Measurements from ENCODE around the gene CHAT. TPM values are rescaled to one million over a fixed set of nuclear protein-coding genes. Genes with fewer than 3 reads are reported as not detected.

CHAT gene
- total RNA-seq, 2 experiments from 2014 or later, result not detected

DNA sequence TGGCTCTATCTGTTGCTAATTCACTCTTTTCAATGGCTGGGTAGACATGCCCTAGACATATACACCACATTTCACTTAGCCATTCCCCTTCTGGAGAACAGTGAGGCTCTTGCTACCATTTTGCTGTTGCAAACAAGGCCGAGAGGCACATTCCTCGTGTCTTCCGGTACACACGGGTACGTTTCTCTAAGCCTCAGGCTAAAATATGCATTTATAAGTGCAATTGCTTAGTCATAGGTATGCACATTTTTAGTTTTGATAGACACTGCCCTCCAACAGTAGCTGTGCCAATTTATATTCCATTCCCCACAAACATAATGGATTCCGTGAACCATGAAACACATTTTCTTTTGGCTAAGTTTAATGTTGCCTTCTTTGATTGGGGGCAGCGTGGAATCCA is 13.2 kb downstream of the CHAT start:
- CTCF ChIA-PET, result no interaction called here
- H3K27ac Mint-ChIP-seq, result no peak overlapping the region
- H3K4me1 Mint-ChIP-seq (ENCODE audit: low read depth), result no peaks in the 10 kb centered on the region
- no peak overlapping the region for H3K4me3 Mint-ChIP-seq
- DNase-seq (no peak), ATAC-seq (no peak)
- H3K36me3 Mint-ChIP-seq (ENCODE audit: low read depth), result no peaks in the 10 kb centered on the region
- POLR2A ChIA-PET, result no interaction called here
- no peaks in the 10 kb centered on the region for H3K9me3 Mint-ChIP-seq (ENCODE audit: insufficient read depth)
- no peaks in the 10 kb centered on the region for H3K27me3 Mint-ChIP-seq (ENCODE audit: low read depth)

GRCh38 chr10:49627644-49628247 is 13.9 kb downstream of the CHAT start:
- ChIA-PET CTCF (no interaction called here), POLR2A (no interaction called here)
- ATAC-seq (no peak), DNase-seq (no peak)
- H3K27me3 Mint-ChIP-seq (ENCODE audit: low read depth), result no peaks in the 10 kb centered on the region
- H3K9me3 Mint-ChIP-seq (ENCODE audit: insufficient read depth), result no peaks in the 10 kb centered on the region
- H3K36me3 Mint-ChIP-seq (ENCODE audit: low read depth), result no peaks in the 10 kb centered on the region
- H3K4me3 Mint-ChIP-seq, result no peak overlapping the region
- no peak overlapping the region for H3K27ac Mint-ChIP-seq
- no peaks in the 10 kb centered on the region for H3K4me1 Mint-ChIP-seq (ENCODE audit: low read depth)

DNA sequence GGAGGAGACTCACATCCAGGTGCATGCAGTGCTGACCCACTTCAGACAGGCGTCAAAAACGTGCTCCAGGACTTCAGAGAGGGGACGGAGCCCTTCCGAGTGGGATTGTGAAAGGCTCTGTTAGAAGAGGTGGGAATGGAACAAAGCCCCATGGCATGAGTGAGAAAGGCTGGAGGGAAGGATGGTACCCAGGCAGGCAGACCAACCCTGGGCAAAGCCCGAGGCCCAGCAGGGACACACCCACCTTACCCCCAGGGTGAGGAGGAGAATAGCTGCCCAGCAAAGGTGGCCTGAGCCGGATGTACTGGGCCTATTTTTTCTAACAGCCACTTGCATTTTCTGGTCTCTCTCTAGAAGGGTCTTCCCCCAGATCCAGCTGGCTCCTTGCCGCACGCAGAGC is 14.8 kb downstream of the CHAT start:
- ChIA-PET CTCF (no interaction called here), POLR2A (no interaction called here)
- Mint-ChIP-seq H3K27me3 (ENCODE audit: low read depth) (no peaks in the 10 kb centered on the region), H3K4me1 (ENCODE audit: low read depth) (no peaks in the 10 kb centered on the region), H3K4me3 (no peak overlapping the region), H3K27ac (no peak overlapping the region), H3K9me3 (ENCODE audit: insufficient read depth) (no peaks in the 10 kb centered on the region), H3K36me3 (ENCODE audit: low read depth) (no peaks in the 10 kb centered on the region)
- ATAC-seq (no peak), DNase-seq (no peak)

DNA sequence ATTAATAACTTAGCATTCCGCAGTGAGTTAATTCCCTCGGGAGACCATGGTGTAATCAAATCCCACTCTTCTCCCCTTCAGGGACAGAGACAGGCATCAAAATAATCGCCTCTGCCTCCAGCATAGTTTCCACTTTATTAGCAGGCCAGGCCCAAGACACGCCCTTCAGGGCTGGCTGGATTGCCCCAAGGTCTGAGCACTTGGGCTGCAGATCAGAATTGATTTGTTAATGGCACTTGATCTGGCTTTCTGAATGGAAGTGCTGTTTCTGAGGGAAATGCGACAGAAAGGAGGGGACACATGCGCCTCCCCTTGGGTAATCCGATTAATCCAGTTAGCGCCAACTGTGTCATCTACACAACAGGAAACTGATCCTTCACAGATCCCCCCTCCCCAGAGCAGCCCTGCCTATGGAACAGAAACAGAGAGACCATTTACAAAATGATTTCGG is 15.6 kb downstream of the CHAT start:
- Mint-ChIP-seq H3K4me1 (ENCODE audit: low read depth) (no peaks in the 10 kb centered on the region), H3K36me3 (ENCODE audit: low read depth) (no peaks in the 10 kb centered on the region), H3K4me3 (no peak overlapping the region), H3K9me3 (ENCODE audit: insufficient read depth) (no peaks in the 10 kb centered on the region), H3K27ac (no peak overlapping the region), H3K27me3 (ENCODE audit: low read depth) (peaks cover 4% of the 10 kb centered on the region)
- no peak for ATAC-seq
- CTCF ChIA-PET, result no interaction called here
- POLR2A ChIA-PET, result no interaction called here
- no peak for DNase-seq

DNA sequence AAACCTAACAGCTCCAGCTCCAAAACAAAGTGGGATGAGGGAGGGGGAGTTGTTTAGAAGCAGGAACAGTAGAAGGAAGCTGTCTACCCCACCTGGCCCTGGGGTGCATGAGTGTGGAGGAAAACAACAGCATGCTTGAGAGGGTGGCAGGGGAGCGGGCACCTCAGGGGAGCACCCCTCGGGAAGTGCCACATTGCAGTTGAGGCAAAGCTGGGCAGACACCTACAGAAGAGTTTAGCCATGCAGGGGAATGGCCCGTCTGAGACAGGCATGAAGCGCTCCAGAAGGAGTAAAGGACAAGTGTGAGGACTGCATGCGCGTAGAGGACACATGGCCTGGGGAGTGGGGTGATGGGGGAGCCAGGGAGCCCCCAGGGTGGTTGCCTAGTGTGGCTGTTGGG is 18.1 kb downstream of the CHAT start:
- no peak overlapping the region for H3K27ac Mint-ChIP-seq
- CTCF ChIA-PET, result no interaction called here
- POLR2A ChIA-PET, result no interaction called here
- H3K36me3 Mint-ChIP-seq (ENCODE audit: low read depth), result no peaks in the 10 kb centered on the region
- H3K9me3 Mint-ChIP-seq (ENCODE audit: insufficient read depth), result no peaks in the 10 kb centered on the region
- H3K4me3 Mint-ChIP-seq, result no peak overlapping the region
- no peak for DNase-seq
- no peaks in the 10 kb centered on the region for H3K4me1 Mint-ChIP-seq (ENCODE audit: low read depth)
- ATAC-seq, result no peak
- H3K27me3 Mint-ChIP-seq (ENCODE audit: low read depth), result peaks cover 16% of the 10 kb centered on the region

GRCh38 chr10:49632406-49633317 is 18.8 kb downstream of the CHAT start:
- ATAC-seq (no peak), DNase-seq (no peak)
- ChIA-PET CTCF (no interaction called here), POLR2A (no interaction called here)
- no peak overlapping the region for H3K27ac Mint-ChIP-seq
- H3K4me3 Mint-ChIP-seq, result no peak overlapping the region
- no peaks in the 10 kb centered on the region for H3K4me1 Mint-ChIP-seq (ENCODE audit: low read depth)
- no peaks in the 10 kb centered on the region for H3K36me3 Mint-ChIP-seq (ENCODE audit: low read depth)
- H3K27me3 Mint-ChIP-seq (ENCODE audit: low read depth), result peaks cover 22% of the 10 kb centered on the region
- no peaks in the 10 kb centered on the region for H3K9me3 Mint-ChIP-seq (ENCODE audit: insufficient read depth)

DNA sequence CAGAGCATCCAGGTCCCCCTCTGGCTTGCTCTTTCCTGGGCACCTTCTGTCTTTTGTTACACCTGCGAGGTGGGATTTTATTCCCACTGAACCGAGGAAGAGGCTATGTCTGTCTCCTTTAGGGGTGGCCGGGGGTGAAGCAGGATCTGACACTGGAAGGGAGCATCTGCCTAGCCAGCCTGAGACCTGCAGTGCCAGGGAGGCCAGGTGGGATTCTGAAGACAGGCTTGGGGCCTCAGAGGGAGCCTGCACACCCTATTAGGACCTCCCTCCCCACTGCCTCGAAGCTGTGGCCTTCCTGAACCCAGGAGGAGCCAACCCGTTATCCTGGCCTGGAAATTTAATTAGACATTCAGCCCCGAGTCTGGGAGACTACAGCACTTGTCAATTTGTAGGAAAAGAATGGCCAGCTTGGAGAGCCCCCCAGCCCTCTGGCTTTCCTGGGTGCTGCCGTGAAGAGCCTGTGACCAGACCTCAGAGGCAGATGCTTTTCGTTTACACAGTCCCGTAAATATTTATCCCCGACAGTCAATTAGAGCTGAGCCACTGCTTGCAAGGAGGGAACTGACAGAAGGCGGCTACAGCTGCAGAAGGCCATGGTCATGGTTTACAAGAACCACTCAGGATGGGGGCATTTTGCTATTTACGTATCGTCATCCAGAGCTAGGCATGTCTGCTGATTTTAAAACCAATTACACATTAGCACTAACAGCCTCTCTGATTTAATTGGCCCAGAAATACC is 19.7 kb downstream of the CHAT start:
- Mint-ChIP-seq H3K4me3 (no peak overlapping the region), H3K27ac (no peak overlapping the region), H3K9me3 (ENCODE audit: insufficient read depth) (no peaks in the 10 kb centered on the region), H3K27me3 (ENCODE audit: low read depth) (peaks cover 26% of the 10 kb centered on the region), H3K36me3 (ENCODE audit: low read depth) (no peaks in the 10 kb centered on the region), H3K4me1 (ENCODE audit: low read depth) (no peaks in the 10 kb centered on the region)
- ATAC-seq (no peak), DNase-seq (no peak)
- POLR2A ChIA-PET, result no interaction called here
- CTCF ChIA-PET, result no interaction called here

DNA sequence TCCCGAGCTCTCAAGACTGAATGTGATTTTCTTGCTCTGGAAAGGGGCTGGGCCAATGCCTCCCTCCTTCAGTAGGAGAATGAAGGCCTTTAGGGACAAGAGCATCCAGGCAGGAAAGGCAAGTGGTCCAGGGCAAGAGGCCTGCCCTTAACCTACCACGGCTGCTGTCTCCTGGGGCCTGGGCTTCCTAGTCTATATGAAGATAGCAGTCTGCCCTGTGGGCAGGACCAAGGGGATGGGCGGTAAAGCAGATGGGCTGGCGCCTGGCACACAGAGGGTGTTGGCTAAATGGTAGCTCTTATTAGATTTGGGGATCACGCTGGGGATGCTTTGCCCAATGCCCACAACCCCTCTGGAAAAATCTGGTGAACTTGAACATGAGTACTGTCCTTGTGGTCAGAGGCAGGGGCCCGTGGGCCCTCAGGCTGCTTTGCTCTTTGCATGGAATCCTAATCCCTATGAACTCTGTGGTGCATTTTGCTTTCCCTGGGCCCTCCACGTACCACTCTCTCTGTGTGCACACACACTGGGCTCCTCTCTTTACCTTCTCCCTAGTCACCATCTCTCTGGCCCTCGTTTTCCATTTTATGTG is 20.3 kb downstream of the CHAT start:
- Mint-ChIP-seq H3K27me3 (ENCODE audit: low read depth) (peaks cover 26% of the 10 kb centered on the region), H3K27ac (no peak overlapping the region), H3K4me1 (ENCODE audit: low read depth) (no peaks in the 10 kb centered on the region), H3K9me3 (ENCODE audit: insufficient read depth) (no peaks in the 10 kb centered on the region), H3K4me3 (no peak overlapping the region), H3K36me3 (ENCODE audit: low read depth) (no peaks in the 10 kb centered on the region)
- CTCF ChIA-PET, result no interaction called here
- POLR2A ChIA-PET, result no interaction called here
- no peak for ATAC-seq
- no peak for DNase-seq

DNA sequence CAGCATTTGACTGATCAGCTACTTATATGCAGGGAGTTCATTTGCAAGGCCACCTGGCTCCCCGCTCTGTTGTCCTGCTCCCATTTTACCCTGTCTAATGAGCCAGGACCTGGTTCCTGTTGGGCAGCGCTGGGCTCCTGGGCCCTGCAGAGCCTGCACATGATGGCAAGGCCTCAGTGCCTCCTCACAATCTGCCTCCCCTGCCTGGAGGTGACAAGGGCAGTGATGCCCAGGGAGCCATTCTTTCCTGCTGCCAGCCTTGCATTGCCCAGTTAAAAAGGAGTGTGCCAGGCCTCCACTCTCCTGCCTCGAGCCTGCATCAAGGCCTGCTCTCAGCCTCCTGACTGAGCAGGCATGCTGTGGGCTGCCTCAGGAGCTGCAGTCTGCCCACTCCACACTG is 28.5 kb downstream of the CHAT start:
- POLR2A ChIA-PET, result no interaction called here
- Mint-ChIP-seq H3K36me3 (ENCODE audit: low read depth) (no peaks in the 10 kb centered on the region), H3K4me1 (ENCODE audit: low read depth) (no peaks in the 10 kb centered on the region), H3K4me3 (no peak overlapping the region), H3K27me3 (ENCODE audit: low read depth) (peaks cover 21% of the 10 kb centered on the region), H3K27ac (no peak overlapping the region), H3K9me3 (ENCODE audit: insufficient read depth) (no peaks in the 10 kb centered on the region)
- ATAC-seq (no peak), DNase-seq (no peak)
- CTCF ChIA-PET, result no interaction called here

DNA sequence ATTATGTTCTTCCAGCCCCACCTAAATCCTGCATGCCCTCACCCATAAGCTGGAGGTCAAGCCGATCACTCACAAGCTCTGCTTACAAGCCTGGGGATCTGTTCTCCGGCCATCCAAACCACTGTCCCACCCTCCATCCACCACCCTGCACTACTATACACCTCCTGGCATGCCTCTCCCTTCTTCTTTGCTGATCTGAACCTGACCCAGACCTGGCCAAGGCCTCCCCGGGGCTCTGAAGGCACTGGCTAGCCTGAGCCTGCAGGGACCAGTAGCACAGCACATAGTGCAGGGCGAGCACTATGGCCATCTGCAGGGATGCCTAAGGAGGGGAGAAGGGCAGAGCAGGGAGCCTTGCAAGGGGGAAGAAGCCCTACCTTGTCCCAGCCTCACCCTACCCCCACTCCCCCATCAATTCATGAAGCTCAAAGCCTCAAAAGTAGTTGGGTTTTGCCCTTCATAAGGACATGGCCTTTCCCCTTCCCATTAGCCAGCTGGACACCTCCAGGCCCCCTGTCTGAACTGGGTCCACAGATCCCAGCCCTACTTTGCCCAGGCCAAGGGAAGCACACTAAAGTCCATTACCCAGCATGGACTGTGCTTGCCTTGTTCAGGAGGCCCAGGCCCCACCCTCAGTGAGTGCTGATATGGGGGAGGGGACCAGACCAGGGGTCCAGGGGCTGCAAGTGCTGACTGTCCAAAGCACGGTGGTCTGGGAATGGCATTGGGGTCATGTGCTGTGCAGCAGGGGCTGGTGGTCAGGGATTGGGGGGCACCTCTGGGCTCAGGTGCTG is 29.6 kb downstream of the CHAT start:
- CTCF ChIA-PET, result no interaction called here
- Mint-ChIP-seq H3K27ac (no peak overlapping the region), H3K4me3 (no peak overlapping the region), H3K36me3 (ENCODE audit: low read depth) (no peaks in the 10 kb centered on the region), H3K4me1 (ENCODE audit: low read depth) (peaks cover 7% of the 10 kb centered on the region), H3K27me3 (ENCODE audit: low read depth) (peaks cover 15% of the 10 kb centered on the region), H3K9me3 (ENCODE audit: insufficient read depth) (no peaks in the 10 kb centered on the region)
- ATAC-seq, result no peak
- POLR2A ChIA-PET, result no interaction called here
- no peak for DNase-seq

DNA sequence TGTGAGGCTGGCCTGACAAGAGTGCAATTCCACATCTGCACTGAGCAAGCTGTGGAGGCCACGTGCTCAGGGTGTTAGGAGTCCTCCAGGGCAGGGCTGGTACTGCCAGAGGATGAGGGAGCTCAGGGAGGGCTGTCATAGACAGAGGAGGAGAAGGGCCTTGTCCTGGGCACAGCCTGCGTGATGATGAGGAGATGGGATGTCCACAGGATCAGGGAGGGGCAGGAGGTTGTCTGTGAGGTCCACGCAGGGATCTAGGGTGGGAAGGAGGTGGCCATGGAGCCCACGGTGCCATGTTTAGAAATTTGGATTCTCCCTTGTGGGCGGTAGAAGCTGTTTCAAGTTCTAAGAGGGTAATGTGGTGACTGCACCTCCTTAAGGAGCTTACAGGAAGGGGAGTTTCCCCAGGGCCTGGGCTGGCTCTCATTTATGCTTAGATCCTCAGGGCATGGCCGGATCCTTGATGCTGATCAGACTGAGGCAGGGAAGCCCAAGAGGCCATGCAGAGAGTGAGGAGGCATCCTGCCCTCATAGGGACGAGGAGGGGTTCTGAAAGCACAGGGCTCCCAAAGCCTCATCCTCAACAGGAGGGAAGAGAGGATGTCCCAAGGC is 30.3 kb downstream of the CHAT start:
- ChIA-PET POLR2A (no interaction called here), CTCF (no interaction called here)
- Mint-ChIP-seq H3K36me3 (ENCODE audit: low read depth) (no peaks in the 10 kb centered on the region), H3K4me3 (no peak overlapping the region), H3K27me3 (ENCODE audit: low read depth) (peaks cover 17% of the 10 kb centered on the region), H3K9me3 (ENCODE audit: insufficient read depth) (no peaks in the 10 kb centered on the region), H3K4me1 (ENCODE audit: low read depth) (peaks cover 14% of the 10 kb centered on the region), H3K27ac (no peak overlapping the region)
- ATAC-seq (no peak), DNase-seq (no peak)
